HG03097 (cell line): ENCODE data around the gene TRPC4.
"Not testable (repeated sequence)": the region's sequence is repeated elsewhere in the genome, so short reads cannot be mapped to it uniquely, and the experiment has no call there.

Experiments
- ATAC-seq: cut with Tn5 transposase; IDR thresholded peaks from one replicate; pipeline ENCODE4 v1.9.1; 2021; ENCODE audit not compliant: unreplicated experiment, low FRiP score

TRPC4 gene

DNA sequence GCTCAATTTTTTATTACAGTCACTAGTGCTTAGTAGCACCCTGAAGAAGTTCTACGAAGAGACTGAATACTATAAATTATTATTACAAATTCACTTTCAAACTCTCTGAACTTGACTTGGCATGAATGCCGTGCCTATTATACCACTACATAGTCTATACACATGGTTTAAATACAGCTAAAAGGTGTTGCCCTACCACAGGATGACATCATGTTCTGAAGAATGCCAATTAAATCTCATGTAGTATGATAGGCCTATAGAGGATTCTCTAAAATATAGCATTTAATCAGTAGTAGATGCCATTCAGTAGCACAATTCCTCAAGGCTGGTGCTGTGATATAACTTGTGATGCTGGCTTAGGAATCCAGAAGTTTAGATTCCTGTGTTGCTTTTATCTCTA, 254.3 kb downstream of the TRPC4 start:
- ATAC-seq = no peak

DNA sequence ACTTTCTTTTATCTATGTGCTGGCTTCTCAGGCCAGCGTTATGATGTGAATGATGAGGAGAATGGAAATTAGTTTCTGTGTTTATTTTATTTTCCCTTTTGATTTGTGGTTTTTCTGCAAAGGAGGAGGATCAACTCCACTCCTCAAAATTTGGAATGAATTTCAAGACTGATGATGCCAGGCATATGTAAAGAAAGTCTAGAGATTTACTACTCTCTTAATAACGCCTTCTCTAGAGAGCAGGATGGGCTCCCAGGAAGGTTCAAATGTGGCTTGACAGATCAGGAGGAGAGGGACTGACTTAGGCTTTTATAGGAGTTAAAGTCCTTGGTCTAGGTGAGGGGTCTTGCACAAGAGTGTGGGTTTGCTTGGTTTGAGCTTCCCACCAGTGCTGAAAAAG, 255.9 kb downstream of the TRPC4 start:
- no peak for ATAC-seq

DNA sequence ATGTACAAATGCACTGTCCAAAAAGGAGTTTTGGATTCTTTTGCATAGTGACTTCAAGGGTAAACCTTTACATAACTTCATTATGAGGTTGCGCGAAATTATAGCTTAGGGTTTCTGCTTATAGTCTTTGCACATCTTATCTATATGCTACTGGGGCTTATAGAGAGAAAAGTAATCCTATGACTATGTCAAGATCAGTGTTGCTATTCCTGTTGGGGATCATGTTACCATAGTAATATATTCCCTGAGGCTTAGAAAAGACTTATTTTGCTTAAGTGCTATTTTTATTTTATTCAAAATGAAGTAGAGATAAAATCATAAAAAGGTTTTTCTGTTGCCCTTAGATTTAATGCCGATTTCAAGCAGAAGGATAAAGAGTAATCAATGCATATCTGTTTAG, 256.3 kb downstream of the TRPC4 start:
- no peak for ATAC-seq

DNA sequence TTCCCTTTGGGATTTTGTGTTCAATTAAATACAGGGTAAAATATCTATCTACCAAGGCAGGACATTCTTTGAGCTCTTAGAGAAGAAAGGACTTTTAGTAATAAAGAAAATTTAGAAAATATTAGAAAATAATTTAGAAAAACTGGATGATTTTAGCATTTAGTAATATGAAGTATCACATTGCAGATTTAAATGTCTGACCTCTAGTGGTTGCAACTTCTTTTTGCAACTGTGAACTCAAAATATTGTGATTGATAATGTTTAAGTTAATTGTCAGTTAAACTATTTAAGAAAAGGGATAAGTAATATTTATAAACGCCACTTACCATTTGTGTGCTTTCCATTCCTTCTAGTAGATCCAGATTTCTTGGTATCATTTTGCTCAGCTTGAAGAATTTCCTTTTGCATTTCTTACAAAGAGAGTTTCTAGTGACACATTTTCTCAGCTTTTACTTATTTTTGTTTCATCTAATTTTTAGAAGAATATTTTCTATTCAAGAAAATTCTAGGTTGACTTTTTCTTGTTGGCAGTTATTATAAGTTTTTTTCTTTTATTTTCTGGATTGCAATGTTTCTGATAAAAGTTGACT, 260.7 kb downstream of the TRPC4 start:
- no peak for ATAC-seq

DNA sequence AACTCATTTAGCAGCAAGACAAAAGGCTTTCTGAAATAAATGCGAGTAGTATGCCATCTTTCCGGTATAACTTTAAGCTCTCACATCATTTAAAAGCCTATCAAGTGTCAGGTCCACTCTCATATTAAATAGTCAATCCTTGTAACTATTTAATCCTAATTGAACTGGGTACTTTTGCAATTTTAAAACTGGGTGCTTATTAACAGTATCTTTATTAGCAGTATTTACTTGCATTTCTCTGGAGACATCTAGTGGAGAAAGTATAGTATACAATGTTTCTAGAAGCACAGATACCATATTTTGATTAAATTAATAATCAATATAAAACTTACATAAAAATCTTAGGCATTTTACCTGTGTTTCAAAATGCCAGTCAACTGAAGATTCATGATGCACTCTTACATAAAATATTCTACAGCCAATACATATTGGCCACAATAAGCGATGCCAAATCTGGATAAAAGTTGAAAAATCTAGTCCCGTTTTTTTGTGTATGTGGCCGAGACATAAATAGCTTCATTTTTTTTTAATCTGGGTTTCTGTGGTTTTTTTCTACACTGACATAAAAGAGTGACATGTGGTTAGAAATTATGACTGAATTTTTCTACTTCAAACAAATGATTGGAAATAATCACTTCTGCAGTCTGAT, 266.7 kb downstream of the TRPC4 start:
- ATAC-seq = no peak

DNA sequence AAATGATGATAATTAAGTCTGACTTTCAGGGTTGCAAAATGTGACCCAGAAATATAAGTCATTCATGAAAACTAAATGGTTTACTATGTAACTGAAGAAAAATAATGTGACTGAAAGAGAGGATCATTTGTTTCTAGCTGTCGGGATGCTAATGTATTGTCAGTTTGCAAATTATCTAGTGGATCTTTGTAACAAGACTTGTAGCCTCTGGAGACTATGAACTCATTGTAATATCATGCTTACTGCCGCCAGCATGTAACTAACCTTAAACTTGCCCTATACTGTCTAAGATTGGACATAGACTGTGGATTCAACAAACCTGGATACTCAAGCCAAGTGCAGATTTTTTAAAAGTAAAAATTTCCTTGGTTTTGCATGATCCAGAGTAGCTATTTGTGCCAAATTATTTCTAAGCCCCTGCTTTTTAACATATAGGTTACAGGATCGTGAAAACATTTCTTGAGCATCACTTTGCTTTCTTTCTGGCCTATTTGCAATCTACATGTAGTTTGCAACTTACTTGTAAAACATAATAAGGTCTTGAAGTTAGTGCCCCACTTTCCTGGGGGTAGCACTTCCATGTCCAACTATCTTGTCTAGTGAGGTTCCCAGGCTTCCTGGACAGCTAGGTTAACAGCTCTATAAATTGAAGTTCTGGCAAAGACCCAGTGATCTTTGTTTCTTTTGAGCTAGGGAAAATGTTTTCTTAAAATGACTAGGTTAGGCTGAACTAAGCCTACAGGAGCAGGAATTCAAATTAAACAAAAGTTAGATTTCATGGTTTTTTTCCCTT, 267.7 kb downstream of the TRPC4 start:
- ATAC-seq = no peak

DNA sequence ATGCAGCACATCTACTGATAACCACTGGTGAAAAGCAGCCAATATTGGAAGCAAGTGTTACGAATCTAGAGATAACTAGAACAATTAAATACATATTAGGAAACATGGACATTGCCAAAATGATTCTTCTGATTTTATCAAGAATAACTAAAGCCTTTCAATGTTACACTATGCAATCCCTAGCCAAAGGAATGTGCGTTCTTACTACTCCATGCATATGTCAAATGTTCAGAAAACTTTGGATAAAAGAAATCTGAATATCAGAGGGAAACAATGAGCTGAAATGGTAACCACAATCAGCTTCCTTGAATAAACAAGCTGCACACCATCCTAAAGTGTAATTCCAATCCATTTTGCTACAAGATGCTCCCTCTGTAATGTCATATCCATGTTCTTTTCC, 270.1 kb downstream of the TRPC4 start:
- ATAC-seq = no peak

DNA sequence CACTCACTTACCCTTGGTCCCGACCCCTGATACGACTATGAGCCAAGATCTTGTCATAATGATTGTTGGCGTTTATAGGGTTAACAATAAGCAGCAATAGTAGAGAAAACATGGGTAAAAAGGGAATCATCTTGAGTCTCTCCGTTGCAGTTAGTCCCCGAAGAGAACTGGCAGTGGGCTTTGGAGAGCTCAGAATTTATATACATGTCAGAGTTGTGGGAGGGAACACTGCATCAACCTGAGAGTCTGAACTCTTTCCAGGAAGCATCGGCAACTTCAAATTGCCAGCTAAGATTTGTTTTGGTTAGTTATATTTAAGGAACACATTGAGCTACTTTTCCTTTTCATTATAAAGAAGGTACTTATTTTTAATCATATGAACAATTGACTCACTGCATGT, 271.0 kb downstream of the TRPC4 start, which contains the start of gene POSTN:
Gene POSTN, minus strand, starts transcription at position 172 of the 400 bp plus-strand sequence. Its CDS starts 42 bp downstream, at position 130.
- ATAC-seq = no peak

DNA sequence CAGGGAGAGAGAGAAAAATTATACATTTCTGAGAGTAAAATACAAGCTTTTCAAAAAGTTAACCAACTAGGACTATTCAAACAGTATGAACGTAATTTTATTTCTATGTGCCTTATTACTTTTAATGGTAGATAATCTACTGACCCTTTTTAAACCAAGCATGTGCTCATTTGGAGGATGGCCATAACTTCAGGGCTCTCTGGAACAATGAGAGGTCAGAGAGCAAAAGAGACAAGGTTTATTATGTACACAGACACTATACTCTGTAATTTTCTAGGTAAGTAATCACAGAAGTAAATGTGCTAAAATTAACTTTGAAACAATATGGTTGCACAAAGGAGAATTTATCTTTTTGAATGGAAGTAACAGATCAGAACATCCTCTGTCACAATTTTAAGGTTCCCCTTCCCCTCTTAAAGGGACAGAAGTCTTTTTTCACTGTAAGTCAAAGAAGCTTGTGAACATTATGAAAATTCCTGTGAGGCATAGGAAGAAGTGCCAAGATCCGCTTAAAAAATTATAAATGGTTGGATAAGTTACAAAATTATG, 272.0 kb downstream of the TRPC4 start:
- ATAC-seq = no peak

DNA sequence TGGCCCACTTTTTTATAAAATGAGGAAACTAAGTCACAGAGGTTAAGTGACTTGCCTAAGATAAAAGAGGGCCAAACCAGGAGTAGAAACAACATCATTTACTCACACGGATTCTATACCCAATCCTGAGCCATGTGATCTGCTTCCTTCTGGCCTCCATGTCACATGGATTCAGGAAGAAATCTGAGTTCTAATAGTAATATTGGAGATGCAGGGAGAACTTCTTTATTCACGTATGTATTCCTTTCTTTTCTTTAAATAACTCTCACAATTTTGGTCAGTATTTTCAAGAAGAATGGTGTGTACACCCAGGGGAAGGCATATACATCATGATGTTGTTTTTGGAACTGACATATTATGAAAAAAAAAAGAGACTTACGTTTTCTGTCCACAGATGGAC, 272.8 kb downstream of the TRPC4 start:
- ATAC-seq = no peak

DNA sequence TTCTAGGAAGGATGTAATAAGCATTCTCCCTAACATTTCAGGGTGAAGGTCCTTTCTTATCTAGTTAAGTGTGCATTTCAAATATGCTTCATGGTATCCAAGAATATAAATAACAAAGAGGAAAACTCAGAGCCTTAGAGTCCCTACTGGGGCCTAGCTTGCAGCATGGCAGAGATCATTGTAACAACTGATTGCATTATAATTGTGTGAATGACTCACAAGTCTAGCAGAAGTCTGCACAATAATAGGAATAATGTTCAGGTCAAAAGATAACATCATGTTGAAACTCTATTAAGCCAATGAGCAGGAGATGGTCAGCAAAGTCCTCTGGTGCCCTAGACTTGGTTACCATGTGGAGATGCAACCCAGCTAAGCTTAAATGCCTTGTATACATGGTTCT, 274.4 kb downstream of the TRPC4 start:
- ATAC-seq = no peak

DNA sequence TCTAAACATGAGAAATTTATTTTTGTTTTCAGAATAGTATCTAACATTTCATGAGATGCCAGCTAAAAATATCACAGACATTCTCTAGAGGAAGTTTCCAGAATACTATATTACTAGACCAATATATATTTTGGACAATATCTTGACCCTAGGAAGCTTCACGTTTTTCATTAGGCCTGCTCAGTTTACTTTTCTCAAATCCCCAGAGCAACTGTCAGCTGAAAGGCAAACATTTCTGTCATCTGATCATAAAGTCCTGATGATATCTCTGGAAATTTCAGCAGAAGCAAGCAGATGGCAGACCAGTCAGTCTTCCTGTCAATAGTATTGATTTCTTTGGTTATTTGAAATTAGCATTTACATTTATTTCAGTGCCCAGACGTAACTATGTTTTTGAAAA, 275.0 kb downstream of the TRPC4 start:
- ATAC-seq = no peak

DNA sequence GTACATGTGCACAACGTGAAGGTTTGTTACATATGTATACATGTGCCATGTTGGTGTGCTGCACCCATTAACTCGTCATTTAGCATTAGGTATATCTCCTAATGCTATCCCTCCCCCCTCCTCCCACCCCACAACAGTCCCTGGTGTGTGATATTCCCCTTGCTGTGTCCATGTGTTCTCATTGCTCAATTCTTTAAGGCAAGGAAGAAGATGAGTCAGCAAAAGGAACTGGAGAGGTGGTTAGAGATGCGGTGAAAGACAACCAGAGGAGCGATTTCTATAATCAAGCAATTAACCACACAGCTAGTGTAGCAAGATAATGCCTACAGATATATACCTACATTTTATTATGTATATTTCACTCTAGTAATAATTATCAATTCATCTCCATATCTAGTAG, 280.2 kb downstream of the TRPC4 start:
- not testable (repeated sequence) for ATAC-seq

DNA sequence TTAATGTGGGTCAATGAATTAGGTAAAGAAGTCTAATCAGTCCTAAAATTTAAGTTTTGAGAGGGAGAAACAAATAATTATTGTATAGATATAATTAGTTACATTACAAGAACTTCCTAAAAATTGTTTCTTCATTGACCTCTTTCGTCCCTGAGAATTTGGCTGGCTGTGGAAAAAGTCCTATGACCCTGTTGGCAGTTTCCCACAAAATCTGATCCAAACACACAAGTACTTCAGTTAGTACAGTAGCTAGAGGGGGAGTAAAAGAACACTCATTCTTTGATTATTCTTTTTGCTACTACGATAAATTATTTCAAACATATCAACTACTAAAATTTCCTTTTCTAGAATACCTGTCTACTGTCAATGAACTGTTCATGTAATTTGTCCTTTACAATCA, 282.3 kb downstream of the TRPC4 start:
- ATAC-seq = no peak
